Naive B cell (primary cell): ENCODE measurements around the gene ARFRP1. TPM values are rescaled to one million over a fixed set of nuclear protein-coding genes. Genes with fewer than 3 reads are reported as not detected.
"Not testable (repeated sequence)": the region's sequence is repeated elsewhere in the genome, so short reads cannot be mapped to it uniquely, and the experiment has no call there.

Source experiments
- ATAC-seq, 2 donors: fragments of 150-1000 bp; cut with Tn5 transposase; 2 replicates each; pipeline ENCODE4 v1.10.0; 2021; ENCODE audit warnings: low read depth in 2 of 2, mild to moderate bottlenecking in 2 of 2, moderate library complexity in 2 of 2
- DNase-seq: peaks from one replicate; pipeline ENCODE4 v3.0.0; 2022
- H3K27ac Mint-ChIP-seq, 6 donors: one replicate each; pipeline ENCODE4 v1.8.0; 2020 to 2022; ENCODE audit warnings: mild to moderate bottlenecking in 6 of 6, mixed read lengths in 6 of 6, moderate library complexity in 5 of 6, inconsistent platforms in 2 of 6
- H3K27me3 Mint-ChIP-seq, 3 donors: one replicate each; pipeline ENCODE4 v1.8.0; 2021 to 2022; ENCODE audit warnings: mixed read lengths in 3 of 3, mild to moderate bottlenecking in 1 of 3
- H3K36me3 Mint-ChIP-seq, 2 donors: one replicate each; pipeline ENCODE4 v1.8.0; 2020 to 2022; ENCODE audit warnings: mixed read lengths in 2 of 2, inconsistent platforms in 1 of 2, mild to moderate bottlenecking in 1 of 2
- H3K4me1 Mint-ChIP-seq, 3 donors: one replicate each; pipeline ENCODE4 v1.8.0; 2020 to 2022; ENCODE audit warnings: mixed read lengths in 3 of 3, inconsistent platforms in 1 of 3, mild to moderate bottlenecking in 1 of 3, moderate library complexity in 1 of 3
- H3K4me3 Mint-ChIP-seq, 8 donors: one replicate each; pipeline ENCODE4 v1.8.0; 2020 to 2022; ENCODE audit warnings: mild to moderate bottlenecking in 8 of 8, mixed read lengths in 8 of 8, moderate library complexity in 8 of 8, inconsistent platforms in 2 of 8
- H3K9me3 Mint-ChIP-seq, 7 donors: one replicate each; pipeline ENCODE4 v1.8.0; 2020 to 2022; ENCODE audit warnings: mixed read lengths in 7 of 7, mild to moderate bottlenecking in 5 of 7, inconsistent platforms in 2 of 7, moderate library complexity in 1 of 7
- polyA plus RNA-seq, 6 donors: library from polyadenylated mRNA; unstranded; fragments of 300-500 nt; fragmentation: Illumina TruSeq; gene quantifications; one replicate each; pipeline ENCODE4 v1.2.3, GENCODE V29; 2021; ENCODE audit warnings: low read depth in 6 of 6

ARFRP1 gene
- polyA plus RNA-seq, 6 donors from 2014 or later = 35.6 to 62.9 (median 45.8) TPM

DNA sequence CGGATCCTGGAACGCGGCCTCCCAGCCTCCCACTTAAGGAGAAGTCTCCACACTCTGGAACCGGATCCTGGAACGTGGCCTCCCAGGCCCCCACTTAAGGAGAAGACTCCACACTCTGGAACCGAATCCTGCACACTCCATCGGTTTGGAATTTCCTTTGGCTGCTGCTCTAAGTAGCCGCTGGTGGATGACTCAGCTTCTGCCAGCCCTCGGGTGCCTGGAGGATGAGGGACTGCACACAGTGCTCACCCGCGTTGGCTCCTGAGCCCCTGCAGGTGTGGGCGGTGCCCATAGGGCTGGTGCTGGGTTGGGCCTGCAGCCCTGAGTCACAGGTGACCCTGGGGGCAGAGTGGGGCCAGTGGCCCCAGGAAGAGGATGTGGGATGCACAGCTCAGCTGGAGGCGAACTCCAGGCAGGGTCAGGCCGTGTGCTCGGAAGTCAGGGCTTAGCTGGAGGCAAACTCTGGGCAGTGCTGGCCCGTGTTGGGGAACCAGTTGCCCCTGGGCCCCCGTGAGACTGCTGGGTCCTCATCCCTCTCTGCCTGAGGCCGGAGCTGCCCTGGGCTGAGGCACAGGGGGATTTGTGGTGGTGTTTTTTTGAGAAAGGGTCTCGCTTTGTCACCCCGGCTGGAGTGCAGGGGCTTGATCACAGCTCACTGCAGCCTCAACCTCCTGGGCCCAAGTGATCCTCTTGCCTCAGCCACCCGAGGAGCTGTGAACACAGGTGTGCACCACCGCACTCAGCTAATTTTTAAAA is 25.2 kb downstream of the ARFRP1 start:
- DNase-seq (no peak), ATAC-seq (no peak)
- Mint-ChIP-seq H3K9me3 (no peaks in the 10 kb centered on the region), H3K4me3 (no peak overlapping the region), H3K4me1 (peaks cover 0 to 3% (median 0%) of the 10 kb centered on the region in 3 donors), H3K27ac (peak overlapping the region in 1 of 6 donors; percentile 18), H3K27me3 (no peaks in the 10 kb centered on the region), H3K36me3 (no peaks in the 10 kb centered on the region)

DNA sequence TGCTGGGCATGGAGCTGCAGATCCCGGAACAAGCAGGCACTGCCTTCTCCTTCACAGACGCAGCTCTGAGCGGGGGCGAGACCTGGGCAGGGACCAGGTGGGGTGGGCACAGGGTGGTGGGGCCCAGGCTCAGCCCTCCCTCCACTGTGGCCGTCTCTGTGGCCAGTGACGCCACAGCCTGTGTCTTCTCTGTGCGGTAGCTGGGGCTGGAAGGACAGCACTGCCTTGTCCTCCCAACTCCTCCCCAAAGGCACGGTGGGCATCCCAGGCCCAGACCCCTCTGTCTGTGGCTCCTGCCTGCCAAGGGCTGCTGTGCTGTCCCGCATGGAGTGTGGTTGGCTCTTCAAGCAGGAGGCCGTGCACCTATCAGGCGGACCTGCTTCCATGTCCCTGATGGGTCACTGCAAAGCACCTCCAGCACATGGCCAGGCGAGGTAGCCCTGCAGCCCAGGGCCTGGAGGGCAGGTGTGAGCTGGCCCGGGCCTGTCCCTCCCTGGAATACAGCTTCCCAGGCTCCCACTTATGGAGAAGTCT is 26.1 kb downstream of the ARFRP1 start:
- Mint-ChIP-seq H3K36me3 (no peaks in the 10 kb centered on the region), H3K4me3 (peak overlapping the region in 1 of 8 donors; percentile 25), H3K27ac (no peak overlapping the region), H3K27me3 (no peaks in the 10 kb centered on the region), H3K4me1 (no peaks in the 10 kb centered on the region), H3K9me3 (no peaks in the 10 kb centered on the region)
- no peak for ATAC-seq
- DNase-seq = no peak

DNA sequence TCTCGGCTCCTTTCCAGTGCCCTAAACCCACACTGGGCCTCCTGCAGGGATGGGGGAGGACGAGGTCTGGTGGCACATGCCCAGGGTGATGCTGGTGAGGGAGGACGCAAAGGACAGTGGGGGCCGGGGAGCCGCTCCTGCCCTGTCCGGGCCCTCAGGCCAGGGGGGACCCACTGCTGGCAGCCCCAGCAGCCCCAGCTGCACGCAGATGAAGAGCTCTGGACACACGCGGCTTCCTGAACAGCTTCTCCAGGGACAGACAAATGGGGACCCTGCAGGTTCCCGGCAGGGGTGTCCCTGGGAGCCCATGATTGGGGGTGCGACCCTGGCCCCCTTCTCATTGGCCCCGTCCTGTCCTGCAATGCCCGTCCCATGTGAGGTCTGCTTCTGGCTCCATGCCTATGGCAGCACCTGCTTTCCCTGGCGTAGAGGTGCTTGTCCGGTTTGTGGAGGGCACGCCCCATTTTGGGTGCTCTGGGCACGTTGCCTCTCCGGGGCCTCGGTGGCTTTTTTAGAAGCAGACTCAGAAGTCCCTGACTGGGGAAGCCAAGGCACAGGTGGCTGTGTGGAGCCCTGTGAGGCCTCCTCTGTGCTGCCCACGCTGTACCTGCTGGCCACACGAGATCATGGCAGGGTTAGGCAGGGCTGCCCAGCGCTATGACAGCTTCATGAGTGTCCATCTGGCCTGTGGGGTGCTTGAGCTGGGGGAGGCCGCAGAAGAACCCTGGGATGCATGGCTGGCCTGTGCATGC is 26.7 kb downstream of the ARFRP1 start:
- no peaks in the 10 kb centered on the region for H3K27me3 Mint-ChIP-seq
- H3K4me1 Mint-ChIP-seq = no peaks in the 10 kb centered on the region
- DNase-seq (no peak), ATAC-seq (no peak)
- no peak overlapping the region for H3K27ac Mint-ChIP-seq
- H3K9me3 Mint-ChIP-seq = no peaks in the 10 kb centered on the region
- H3K36me3 Mint-ChIP-seq = peaks cover 0 to 4% of the 10 kb centered on the region in 2 donors
- no peak overlapping the region for H3K4me3 Mint-ChIP-seq

DNA sequence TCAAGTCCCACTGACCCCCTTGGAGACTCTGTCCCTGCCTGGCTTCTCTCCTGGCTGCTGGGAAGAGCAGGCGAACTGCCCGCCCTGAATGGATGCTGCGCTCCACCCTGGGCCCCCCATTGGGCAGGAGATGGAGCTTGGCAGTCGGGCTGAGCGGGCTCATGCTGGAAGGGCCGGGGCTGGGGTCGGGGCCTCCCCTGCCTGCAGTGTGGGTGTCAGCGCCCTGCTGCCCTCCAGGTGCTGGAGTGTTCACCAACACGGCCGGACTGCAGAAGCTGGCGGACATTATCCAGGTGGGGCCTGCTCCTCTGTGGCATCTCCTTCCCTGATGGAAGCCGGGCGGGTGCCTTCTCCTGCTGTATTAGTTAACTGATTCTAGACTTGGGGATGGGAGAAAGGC is 27.3 kb downstream of the ARFRP1 start:
- Mint-ChIP-seq H3K4me1 (no peaks in the 10 kb centered on the region), H3K27ac (no peak overlapping the region), H3K27me3 (no peaks in the 10 kb centered on the region), H3K36me3 (peaks cover 0 to 10% of the 10 kb centered on the region in 2 donors), H3K4me3 (no peak overlapping the region), H3K9me3 (no peaks in the 10 kb centered on the region)
- no peak for ATAC-seq
- no peak for DNase-seq

DNA sequence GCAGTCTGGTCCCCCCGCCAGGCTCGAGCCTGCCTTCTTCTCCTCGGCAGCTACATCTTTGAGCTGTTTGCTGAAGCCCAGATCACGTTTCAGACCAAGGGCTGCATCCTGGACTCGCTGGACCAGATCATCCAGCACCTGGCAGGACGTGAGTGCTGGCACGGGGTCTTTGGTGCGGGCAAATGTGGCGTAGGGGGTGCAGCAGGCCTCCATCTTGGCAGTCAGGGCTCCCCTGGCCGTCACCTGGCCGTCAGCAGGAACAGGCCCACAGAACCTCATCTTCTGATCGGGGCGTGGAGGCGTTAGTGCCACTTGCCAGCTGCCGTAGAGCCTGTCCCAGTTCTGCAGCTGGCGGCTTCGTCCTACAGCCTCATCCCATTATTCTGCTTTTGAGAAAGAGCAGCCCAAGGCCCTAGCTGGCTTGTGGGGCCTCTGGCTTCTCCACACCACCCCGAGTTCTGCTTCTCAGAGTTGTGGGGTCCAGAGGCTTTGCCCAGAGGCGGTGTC is 27.9 kb downstream of the ARFRP1 start:
- ATAC-seq (no peak), DNase-seq (no peak)
- no peaks in the 10 kb centered on the region for H3K4me1 Mint-ChIP-seq
- H3K36me3 Mint-ChIP-seq = peaks cover 0 to 11% of the 10 kb centered on the region in 2 donors
- no peaks in the 10 kb centered on the region for H3K9me3 Mint-ChIP-seq
- H3K27me3 Mint-ChIP-seq = no peaks in the 10 kb centered on the region
- H3K27ac Mint-ChIP-seq = no peak overlapping the region
- no peak overlapping the region for H3K4me3 Mint-ChIP-seq

DNA sequence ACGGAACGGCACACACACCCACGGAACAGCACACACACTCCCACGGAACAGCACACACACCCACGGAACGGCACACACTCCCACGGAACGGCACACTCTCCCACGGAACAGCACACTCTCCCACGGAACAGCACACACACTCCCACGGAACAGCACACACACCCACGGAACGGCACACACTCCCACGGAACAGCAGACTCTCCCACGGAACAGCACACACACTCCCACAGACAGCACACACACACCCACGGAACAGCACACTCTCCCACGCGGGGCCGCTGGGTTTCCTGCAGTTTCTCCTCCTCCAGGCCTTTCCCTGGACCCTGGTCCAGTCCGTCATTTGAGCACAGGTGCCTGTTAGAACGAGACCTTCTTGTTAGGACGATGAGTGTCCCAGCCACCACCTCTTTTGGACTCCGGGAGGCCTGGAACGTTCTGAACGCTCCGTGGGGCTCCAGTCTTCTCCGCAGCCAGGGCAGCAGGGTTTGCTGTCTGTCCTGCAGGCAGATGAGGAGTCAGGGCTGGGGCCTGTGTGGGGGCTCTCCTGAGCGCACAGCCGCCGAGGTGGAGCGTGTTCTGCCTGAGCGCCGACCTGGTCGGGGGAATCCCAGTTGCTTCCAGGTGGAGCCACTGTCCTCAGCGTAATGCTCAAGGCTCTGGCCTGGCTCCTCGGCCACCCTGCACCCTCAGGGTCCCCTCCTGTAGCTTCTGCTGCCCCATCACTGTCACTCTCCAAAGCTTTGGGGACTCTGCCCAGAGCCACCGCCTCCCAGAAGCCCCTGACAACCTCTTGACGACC is 28.9 kb downstream of the ARFRP1 start:
- ATAC-seq = no peak
- Mint-ChIP-seq H3K36me3 (peaks cover 0 to 11% of the 10 kb centered on the region in 2 donors), H3K9me3 (no peaks in the 10 kb centered on the region), H3K27me3 (no peaks in the 10 kb centered on the region), H3K27ac (no peak overlapping the region), H3K4me1 (no peaks in the 10 kb centered on the region), H3K4me3 (no peak overlapping the region)
- no peak for DNase-seq

DNA sequence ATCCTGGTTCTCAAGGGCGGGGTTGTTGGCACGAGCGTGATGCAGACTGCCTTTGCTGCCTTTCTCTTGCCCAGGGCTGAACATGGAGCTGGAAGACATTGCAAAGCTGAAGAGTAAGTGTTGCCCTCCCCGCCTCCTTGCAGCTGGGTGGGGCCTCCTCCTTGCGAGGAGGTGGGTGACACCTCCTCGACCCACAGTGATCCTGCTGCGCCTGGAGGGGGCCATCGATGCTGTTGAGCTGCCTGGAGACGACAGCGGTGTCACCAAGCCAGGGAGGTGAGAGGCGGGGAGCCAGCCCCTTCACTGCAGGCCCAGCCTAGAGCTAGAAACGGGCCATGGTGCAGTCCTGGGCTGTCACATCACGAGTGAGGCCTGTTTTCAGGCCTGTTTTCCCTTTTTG is 29.7 kb downstream of the ARFRP1 start:
- DNase-seq (no peak), ATAC-seq (no peak)
- Mint-ChIP-seq H3K4me1 (no peaks in the 10 kb centered on the region), H3K27ac (peak overlapping the region in 1 of 6 donors; percentile 67), H3K27me3 (no peaks in the 10 kb centered on the region), H3K9me3 (no peaks in the 10 kb centered on the region), H3K36me3 (peaks cover 0 to 11% of the 10 kb centered on the region in 2 donors), H3K4me3 (no peak overlapping the region)

DNA sequence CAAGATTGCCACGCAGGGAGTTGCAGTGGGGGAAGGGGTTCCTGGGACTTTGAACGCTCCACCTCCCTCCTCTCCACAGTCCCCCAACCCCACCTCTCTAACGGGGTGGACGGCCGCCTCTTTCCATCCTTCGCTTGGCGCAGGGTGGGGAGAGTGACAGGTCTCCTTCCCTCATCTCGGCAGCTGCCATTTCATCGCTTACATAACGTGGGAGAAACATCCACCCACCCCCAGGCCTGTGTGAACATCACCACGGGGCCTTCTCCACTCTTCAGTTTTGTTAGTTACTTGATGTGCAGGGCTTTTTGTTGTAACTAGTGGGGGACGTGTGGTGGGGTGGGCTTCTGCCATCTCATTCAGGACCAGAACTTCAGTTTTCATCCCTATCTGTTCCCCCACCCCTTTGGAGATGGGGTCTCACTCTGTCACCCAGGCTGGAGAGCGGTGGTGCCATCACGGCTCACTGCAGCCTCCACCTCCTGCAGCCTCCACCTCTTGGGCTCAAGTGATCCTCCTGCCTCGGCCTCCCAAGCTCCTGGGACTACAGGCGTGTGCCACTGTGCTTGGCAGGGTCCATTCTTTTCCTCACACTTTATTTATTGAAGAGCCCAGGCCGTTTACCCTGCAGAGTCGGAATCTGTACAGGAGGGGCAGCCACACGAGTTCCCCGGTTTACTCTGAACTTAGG is 32.0 kb downstream of the ARFRP1 start:
- H3K27me3 Mint-ChIP-seq = no peaks in the 10 kb centered on the region
- no peak for ATAC-seq
- H3K4me3 Mint-ChIP-seq = peak overlapping the region in 1 of 8 donors; percentile 66
- no peaks in the 10 kb centered on the region for H3K4me1 Mint-ChIP-seq
- H3K36me3 Mint-ChIP-seq = peaks cover 0 to 11% of the 10 kb centered on the region in 2 donors
- no peak for DNase-seq
- H3K9me3 Mint-ChIP-seq = no peaks in the 10 kb centered on the region
- H3K27ac Mint-ChIP-seq = no peak overlapping the region

DNA sequence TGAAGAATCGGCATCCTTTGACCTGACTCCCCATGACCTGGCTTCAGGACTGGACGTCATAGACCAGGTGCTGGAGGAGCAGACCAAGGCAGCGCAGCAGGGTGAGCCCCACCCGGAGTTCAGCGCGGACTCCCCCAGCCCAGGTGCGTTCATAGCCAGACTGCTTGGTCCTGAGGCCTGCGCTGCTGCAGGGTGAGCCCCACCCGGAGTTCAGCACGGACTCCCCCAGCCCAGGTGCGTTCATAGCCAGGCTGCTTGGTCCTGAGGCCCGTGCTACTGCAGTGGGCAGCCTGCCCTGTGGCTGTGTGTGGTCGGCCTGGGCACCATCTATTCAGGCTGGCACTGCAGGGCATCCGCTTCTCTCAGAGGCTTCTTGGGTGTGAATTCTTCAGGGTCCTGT is 33.8 kb downstream of the ARFRP1 start:
- ATAC-seq = no peak
- DNase-seq = no peak
- Mint-ChIP-seq H3K4me1 (peaks cover 0 to 4% (median 0%) of the 10 kb centered on the region in 3 donors), H3K9me3 (no peaks in the 10 kb centered on the region), H3K4me3 (no peak overlapping the region), H3K36me3 (peaks cover 0 to 11% of the 10 kb centered on the region in 2 donors), H3K27me3 (no peaks in the 10 kb centered on the region), H3K27ac (peak overlapping the region in 1 of 6 donors; percentile 76)

DNA sequence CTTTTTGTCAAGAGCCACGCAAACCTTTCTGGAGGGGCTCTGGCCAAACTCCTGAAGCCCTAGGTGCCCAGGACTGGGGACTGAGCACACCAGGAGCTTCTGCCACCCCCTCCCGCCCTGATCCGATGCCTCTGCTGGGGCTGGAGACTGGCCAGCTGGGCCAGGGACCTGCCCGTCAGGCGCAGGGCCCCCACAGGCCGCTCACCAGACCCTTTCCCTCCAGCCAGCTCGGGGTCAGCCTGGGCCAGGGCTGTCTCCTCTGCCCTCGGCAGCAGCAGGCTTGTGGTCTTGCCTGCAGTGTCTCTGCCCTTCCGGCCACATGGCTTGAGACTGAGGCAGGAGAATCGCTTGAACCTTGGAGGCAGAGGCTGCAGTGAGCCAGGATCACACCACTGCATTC is 35.1 kb downstream of the ARFRP1 start:
- Mint-ChIP-seq H3K36me3 (peaks cover 5 to 18% of the 10 kb centered on the region in 2 donors), H3K4me3 (no peak overlapping the region), H3K27ac (no peak overlapping the region), H3K27me3 (no peaks in the 10 kb centered on the region), H3K9me3 (peaks cover 0 to 1% (median 0%) of the 10 kb centered on the region in 7 donors), H3K4me1 (peaks cover 0 to 4% (median 4%) of the 10 kb centered on the region in 3 donors)
- DNase-seq (no peak), ATAC-seq (no peak)

DNA sequence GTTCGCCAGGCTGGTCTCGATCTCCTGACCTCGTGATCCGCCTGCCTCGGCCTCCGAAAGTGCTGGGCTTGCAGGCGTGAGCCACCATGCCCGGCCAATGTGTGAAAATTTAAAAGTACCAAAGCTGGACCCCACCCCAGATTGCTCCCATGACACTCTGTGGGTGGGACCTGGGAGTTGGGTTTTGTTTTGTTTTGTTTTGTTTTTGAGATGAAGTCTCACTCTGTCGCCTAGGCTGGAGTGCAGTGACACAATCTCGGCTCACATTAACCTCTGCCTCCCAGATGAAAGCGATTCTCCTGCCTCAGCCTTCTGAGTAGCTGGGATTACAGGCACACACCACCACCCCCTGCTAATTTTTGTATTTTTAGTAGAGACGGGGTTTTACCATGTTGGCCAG is 36.1 kb downstream of the ARFRP1 start:
- H3K4me3 Mint-ChIP-seq, H3K4me1 Mint-ChIP-seq, H3K27ac Mint-ChIP-seq, ATAC-seq, DNase-seq, H3K27me3 Mint-ChIP-seq, H3K9me3 Mint-ChIP-seq: not testable (repeated sequence)
- H3K36me3 Mint-ChIP-seq = peaks cover 5 to 18% of the 10 kb centered on the region in 2 donors

DNA sequence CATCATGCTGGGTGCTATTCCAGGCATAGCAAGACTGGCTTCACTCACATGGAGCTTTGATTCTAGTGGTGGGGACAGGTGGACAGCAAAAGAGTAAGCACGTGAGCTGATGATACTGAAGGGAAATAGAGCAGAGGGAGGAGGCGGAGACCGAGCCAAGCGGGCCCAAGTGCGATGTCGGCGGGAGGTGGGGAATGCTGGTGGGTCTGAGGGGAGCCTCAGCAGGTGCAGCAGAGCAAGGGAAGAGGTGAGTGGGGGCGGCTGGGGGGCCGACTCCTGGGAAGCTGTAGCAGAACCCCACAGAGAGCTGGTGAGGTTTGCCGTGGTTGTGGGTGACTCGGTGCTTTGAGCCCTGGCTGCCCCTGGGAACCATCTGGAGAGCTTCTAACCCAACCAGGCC is 39.4 kb downstream of the ARFRP1 start:
- H3K27ac Mint-ChIP-seq = no peak overlapping the region
- H3K9me3 Mint-ChIP-seq = peaks cover 0 to 1% (median 0%) of the 10 kb centered on the region in 7 donors
- DNase-seq = no peak
- H3K27me3 Mint-ChIP-seq = no peaks in the 10 kb centered on the region
- H3K4me1 Mint-ChIP-seq = peaks cover 0 to 4% (median 4%) of the 10 kb centered on the region in 3 donors
- no peak for ATAC-seq
- no peak overlapping the region for H3K4me3 Mint-ChIP-seq
- peaks cover 5 to 8% of the 10 kb centered on the region in 2 donors for H3K36me3 Mint-ChIP-seq

DNA sequence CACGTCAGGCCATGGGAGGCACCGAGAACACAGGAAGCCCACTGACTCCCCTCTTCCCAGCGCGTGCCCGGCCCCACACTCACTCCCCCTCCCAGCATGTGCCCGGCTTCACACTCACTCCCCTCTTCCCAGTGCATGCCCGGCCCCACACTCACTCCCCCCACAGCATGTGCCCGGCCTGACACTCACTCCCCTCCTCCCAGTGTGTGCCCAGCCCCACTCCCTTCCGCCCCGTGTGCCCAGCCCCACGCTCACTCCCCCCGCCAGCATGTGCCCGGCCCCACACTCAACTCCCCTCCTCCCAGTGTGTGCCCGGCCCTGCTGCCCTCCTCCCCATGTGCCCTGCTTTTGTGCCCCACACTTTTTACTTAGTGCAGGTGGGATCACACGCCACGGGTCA is 39.9 kb downstream of the ARFRP1 start:
- Mint-ChIP-seq H3K4me1 (peaks cover 0 to 4% (median 4%) of the 10 kb centered on the region in 3 donors), H3K9me3 (peaks cover 0 to 1% (median 0%) of the 10 kb centered on the region in 7 donors), H3K4me3 (no peak overlapping the region), H3K27me3 (no peaks in the 10 kb centered on the region), H3K27ac (no peak overlapping the region), H3K36me3 (peaks cover 5 to 8% of the 10 kb centered on the region in 2 donors)
- DNase-seq = no peak
- ATAC-seq = no peak
